Measurements from ENCODE around the gene ELANE.
"Not testable (repeated sequence)": the region's sequence is repeated elsewhere in the genome, so short reads cannot be mapped to it uniquely, and the experiment has no call there.

ELANE gene

GRCh38 chr19:881385-882071 lies 29.4 kb downstream of the ELANE start:
- no peak for DNase-seq

- no peak for DNase-seq
These were observed 30.9 kb downstream of the ELANE start for GRCh38 chr19:882871-883497.

GRCh38 chr19:883661-884211 lies 31.6 kb downstream of the ELANE start:
- no peak for DNase-seq

DNA sequence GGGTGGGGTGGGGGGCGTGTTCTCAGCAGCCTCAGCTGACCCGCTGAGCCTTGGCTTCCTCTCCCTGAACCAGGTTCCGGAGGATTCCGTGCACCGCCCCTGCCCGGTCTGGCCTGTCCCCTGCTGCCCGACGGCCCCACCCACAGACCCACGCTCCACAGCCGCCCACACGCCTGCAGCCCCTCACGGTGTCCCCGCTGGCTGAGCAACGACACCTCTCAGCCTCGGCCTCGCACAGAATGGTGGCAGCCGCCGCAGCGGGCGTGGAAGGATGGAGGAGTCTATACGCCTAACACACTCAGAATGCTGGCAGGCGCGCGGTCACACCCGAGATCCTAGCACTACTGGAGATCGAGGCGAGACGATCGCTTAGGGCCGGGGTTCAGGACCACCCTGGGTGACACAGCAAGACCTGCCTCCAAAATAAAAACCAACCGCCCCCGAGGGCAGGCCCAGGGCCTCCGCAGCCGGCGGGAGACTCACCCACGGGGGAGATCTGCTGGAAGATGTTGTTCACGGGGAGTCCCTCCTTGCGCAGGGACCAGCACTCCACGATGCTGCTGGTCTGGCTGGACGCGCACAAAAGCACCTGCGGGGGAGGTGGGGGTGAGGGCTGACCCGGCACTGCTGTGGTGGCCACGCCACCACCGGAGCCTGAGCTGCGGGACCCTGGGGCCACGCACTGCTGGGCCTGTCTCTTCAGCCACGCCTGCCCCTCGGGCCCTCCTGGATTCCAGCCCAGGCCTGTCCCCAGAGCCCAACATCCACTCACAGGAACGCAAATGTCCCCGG lies 32.5 kb downstream of the ELANE start:
- DNase-seq: no peak

GRCh38 chr19:885536-886224 lies 33.6 kb downstream of the ELANE start:
- no peak for DNase-seq

- DNase-seq: no peak
These were observed 35.0 kb downstream of the ELANE start for GRCh38 chr19:887072-887471.

GRCh38 chr19:887599-887998 lies 35.5 kb downstream of the ELANE start:
- DNase-seq: no peak

GRCh38 chr19:888581-889385 lies 36.7 kb downstream of the ELANE start:
- no peak for DNase-seq

- DNase-seq: no peak
These were observed 37.7 kb downstream of the ELANE start for GRCh38 chr19:889662-890295.

- no peak for DNase-seq
These were observed 38.7 kb downstream of the ELANE start for GRCh38 chr19:890831-891230.

GRCh38 chr19:891421-892200 lies 39.5 kb downstream of the ELANE start:
- DNase-seq: not testable (repeated sequence)

- DNase-seq: no peak
These were observed 40.3 kb downstream of the ELANE start for GRCh38 chr19:892243-892893.

DNA sequence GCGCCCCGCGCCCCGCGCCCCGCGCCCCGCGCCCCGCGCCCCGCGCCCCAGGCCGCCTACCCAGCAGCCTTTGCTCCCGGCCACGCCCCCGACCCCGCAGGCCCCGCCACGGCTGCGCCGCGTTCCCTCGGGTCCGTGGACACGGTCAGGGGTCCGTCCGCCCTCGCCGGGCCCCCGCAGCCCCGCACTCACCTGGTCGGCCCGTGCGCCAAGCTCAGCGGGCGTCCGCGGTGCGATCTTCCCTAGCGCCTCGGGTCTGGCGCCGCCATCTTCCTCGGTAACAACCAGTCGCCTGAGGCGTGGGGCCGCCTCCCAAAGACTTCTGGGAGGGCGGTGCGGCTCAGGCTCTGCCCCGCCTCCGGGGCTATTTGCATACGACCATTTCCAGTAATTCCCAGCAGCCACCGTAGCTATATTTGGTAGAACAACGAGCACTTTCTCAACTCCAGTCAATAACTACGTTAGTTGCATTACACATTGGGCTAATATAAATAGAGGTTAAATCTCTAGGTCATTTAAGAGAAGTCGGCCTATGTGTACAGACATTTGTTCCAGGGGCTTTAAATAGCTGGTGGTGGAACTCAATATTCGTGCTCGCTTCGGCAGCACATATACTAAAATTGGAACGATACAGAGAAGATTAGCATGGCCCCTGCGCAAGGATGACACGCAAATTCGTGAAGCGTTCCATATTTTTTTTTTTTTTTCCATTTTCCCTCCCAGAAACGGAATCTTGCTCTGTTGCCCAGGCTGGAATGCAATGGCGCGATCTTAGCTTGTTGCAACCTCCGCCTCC lies 41.0 kb downstream of the ELANE start, which contains the start of the genes MED16 and RNU6-9:
MED16 (minus strand) TSS at position 294 of the 796 bp plus-strand sequence. CDS start 2,056 bp downstream, outside the sequence.
RNU6-9 (plus strand) TSS at position 591 of the 796 bp plus-strand sequence.
- peak; percentile 94 to 96 for DNase-seq

DNA sequence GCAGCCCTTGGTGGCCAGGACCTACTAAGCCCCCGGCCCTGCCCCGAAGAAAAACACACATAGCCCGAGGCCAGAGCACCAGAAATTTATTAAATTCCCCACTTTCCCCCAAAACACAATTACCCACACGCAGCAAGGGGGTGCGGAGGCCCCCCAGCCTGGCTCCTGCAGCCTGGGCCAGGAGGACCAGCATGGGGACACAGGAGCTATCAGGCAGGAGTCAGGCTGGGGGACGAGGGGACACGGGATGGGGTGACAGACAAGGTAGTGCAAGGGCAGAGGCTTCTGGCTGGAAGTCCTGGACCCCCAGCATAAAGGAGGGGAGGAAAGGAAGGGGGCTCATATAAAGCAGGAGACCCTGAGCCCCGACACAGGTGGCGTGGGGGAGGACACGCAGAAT lies 44.3 kb downstream of the ELANE start:
- DNase-seq: no peak

DNA sequence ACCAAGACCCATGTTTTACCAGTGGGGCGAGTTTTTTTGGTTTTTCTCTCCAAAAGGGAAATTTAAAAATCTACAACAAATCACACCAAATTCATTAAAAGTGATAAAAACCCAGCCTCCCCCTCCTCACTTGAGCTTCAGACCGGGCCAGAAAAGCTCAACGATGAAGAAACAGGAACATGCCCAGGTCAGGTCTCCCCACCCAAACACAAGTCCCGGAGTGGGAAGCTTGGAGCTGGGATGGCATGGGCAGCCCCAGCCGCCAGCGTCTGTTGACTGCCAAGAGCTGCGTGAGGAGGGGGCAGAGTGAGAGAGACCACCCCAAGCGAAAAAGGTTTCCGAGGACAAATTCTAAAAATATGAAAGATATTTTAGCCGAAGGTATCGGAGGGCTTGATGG lies 44.9 kb downstream of the ELANE start:
- no peak for DNase-seq

GRCh38 chr19:897442-898039 lies 45.4 kb downstream of the ELANE start:
- DNase-seq: no peak

DNA sequence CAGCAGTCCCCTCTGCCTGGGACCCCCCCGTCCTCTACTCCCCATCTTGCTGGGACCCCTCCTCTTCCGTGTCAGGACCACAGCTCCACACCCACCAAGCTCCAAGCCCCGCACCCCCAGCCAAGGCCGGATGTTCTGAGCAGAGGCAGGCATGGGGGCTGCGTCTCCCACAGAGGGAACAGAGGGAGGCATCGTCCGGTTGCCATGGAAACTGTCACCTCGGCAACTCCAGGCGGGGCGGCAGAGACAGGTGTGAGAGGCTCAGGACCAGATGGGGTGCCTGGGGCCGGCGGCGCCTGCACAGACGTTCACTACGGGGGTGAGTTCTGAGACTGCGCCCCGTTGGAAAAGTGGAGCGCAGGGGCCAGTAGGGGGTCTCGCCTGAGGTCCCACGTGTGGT lies 46.6 kb downstream of the ELANE start:
- no peak for DNase-seq

- no peak for DNase-seq
These were observed 47.4 kb downstream of the ELANE start for GRCh38 chr19:899336-900042.
